NB4 (cell line): ENCODE measurements around the gene TOP3B.

ENCODE experiments used
- DNase-seq: peaks from one replicate; pipeline ENCODE4 v3.0.0; 2010; ENCODE audit warnings: low read depth
- H3K4me3 ChIP-seq: one replicate; pipeline ENCODE4 v1.5.1; 2011; ENCODE audit warnings: mild to moderate bottlenecking, low read depth, low read length, moderate library complexity
- CTCF ChIP-seq: IDR thresholded peaks from one replicate; pipeline ENCODE4 v1.5.1; 2012; ENCODE audit warnings: low read depth, low read length
- MAX ChIP-seq: IDR thresholded peaks from 2 replicates; pipeline ENCODE4 v1.6.1; 2011; ENCODE audit warnings: low read depth, low read length
- MYC ChIP-seq: IDR thresholded peaks from 2 replicates; pipeline ENCODE4 v1.6.1; 2011; ENCODE audit warnings: low read depth, low read length
- POLR2A ChIP-seq: IDR thresholded peaks from 2 replicates; pipeline ENCODE4 v1.6.1; 2011; ENCODE audit warnings: mild to moderate bottlenecking; ENCODE audit not compliant: insufficient read length; ENCODE audit errors: extremely low read depth

TOP3B gene

GRCh38 chr22:21964234-21964633 lies 18.4 kb downstream of the TOP3B start:
- H3K4me3 ChIP-seq: no peak overlapping the region
- TF ChIP-seq MYC: no peak
- no peak for TF ChIP-seq MAX
- TF ChIP-seq CTCF: no peak
- TF ChIP-seq POLR2A: no peak
- DNase-seq: no peak

DNA sequence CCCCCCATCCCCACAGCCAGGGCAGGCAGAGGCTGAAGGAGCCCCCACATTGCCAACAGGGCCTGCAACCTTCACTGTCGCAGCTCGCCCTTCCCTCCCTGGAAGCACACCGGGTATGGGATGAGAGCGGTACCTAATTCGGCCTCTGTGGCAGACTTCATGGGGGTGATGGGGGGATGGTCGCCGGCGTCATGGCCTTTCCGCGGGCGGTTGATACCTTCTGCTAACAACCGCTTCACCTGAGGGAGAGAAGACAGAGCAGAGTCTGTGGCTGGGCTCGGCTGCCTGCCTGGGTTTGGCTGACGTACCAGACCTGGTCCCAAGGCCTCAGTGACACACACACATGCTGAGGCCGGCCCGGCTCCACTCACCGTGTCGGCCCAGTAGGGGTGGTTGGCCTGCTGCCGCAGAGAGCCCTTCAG lies 18.8 kb downstream of the TOP3B start:
- TF ChIP-seq MYC (no peak), POLR2A (no peak), CTCF (no peak), MAX (no peak)
- DNase-seq: no peak
- H3K4me3 ChIP-seq: no peak overlapping the region

- no peak for TF ChIP-seq MAX
- TF ChIP-seq POLR2A: no peak
- no peak for TF ChIP-seq CTCF
- TF ChIP-seq MYC: no peak
- H3K4me3 ChIP-seq: no peak overlapping the region
- DNase-seq: no peak
These were observed 19.3 kb downstream of the TOP3B start for GRCh38 chr22:21963286-21963685.

- H3K4me3 ChIP-seq: no peak overlapping the region
- TF ChIP-seq CTCF (no peak), MAX (no peak), MYC (no peak), POLR2A (no peak)
- DNase-seq: no peak
These were observed 20.0 kb downstream of the TOP3B start for GRCh38 chr22:21962655-21962949.

GRCh38 chr22:21961886-21962654 lies 20.5 kb downstream of the TOP3B start:
- no peak for TF ChIP-seq POLR2A
- TF ChIP-seq CTCF: no peak
- no peak for TF ChIP-seq MYC
- TF ChIP-seq MAX: no peak
- H3K4me3 ChIP-seq: no peak overlapping the region
- DNase-seq: no peak
